Left renal cortex interstitium (tissue), 4 donors: ENCODE results near the gene PAX8. TPM values are rescaled to one million over a fixed set of nuclear protein-coding genes. Genes with fewer than 3 reads are reported as not detected.

ENCODE experiments used
- DNase-seq, 4 donors: peaks; one replicate each; pipeline ENCODE4 v3.0.0-alpha.2; 2013; ENCODE audit warnings: low read depth in 4 of 4, low spot score in 2 of 4, missing footprints in 1 of 4
- polyA plus RNA-seq, 4 donors: library from polyadenylated mRNA; unstranded; fragments of 120-200 nt; gene quantifications; one replicate each; pipeline ENCODE4 v1.2.1, GENCODE V29; 2013; ENCODE audit not compliant: insufficient read length in 4 of 4

The PAX8 gene
- polyA plus RNA-seq, 4 donors = 202 to 593 (median 403) TPM

DNA sequence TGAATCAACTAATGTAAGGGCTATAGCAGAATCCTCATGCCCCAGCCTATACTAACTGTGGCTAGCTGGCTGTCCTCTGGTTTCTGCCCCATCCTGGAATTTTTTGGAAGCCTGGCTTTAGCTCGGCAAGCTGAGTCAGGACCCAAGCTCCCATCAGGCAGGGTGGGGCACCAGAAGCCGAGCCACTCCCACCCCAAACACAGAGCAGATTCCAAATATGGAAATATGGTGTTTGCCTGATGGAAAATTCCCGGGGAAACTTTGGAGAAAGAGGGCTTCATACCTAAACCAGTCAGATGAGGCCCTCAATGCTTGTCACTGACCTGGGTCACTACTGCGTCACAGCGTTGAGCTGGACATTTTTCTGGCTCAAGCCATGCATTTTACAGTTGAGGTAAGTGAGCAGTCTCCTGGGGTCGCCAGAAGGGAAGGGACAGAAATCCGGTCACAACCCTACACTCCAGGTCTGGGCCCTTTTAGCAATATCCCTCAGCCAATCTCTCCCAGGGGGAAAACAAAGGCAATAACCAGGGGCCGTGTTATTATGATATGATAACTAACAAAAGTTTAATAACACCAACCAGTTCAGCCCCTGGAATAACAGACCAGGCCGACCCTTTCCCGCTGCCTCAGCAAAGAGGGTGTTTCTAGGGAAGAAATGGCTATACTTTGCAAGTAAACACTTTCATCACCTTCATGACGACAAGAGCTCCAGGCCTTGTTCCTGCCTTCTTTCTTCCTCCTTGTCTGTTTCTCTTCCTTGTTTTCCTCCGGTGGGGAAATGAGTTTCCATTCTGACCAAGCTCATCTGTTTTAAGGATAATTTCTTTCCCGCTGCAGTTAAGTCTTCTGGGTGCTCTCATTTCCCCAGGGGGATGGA, 67.3 kb downstream of the PAX8 start:
- no peak for DNase-seq

DNA sequence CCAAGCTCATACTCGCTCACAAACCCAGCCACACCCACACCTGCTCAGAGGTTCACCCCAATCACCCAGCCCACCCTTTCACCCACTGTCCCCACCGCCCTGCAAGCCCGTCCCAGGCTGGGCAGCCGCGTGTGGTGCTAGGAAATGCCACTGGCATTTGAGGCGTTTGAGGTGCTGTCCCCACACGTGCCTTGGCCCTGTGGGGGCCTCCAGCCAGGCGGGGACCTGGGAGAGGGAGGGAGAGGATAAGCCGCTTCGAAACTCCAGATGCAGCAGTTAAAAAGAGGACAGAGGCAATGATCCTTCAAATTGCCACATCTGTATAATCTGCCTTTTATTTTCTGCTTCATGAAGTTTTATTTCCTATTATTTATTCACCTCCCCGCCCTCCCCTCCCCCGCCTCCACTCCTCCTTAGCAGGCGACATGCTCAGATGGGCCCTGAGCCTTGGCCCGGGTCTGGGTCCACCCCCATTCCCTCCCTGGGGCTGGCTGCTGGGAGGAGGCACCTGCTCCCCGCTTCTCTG, 69.0 kb downstream of the PAX8 start:
- peak in 1 of 4 donors; percentile 45 for DNase-seq

DNA sequence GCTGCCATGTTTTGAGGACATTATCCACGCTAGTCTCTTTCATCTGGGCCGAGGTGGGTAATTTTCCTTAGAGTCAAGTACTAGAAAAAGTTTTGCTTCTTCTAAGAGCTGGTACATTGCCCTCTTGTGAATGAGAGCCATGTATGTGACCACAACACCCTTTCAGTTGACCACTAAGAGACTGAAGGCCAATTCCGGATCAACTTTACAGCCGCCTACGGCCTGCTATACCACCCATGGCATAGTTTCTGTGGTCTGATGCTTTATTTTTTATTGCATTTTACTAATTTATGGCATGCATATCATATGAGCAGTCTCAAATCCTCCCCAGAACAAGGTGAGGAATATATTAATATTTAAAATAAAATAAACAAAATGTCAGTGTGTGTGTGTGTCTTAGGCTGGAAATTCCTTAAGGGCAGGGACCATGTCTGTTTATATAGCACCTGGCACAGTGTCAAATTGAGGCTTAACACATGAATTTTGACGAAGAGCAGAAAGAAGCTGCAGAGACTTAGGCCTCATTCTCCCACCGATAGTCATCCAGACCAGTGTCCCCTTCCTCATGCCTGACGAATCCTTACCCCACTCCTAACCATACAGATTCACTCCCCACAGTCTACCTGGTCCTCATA, 69.6 kb downstream of the PAX8 start:
- no peak for DNase-seq

DNA sequence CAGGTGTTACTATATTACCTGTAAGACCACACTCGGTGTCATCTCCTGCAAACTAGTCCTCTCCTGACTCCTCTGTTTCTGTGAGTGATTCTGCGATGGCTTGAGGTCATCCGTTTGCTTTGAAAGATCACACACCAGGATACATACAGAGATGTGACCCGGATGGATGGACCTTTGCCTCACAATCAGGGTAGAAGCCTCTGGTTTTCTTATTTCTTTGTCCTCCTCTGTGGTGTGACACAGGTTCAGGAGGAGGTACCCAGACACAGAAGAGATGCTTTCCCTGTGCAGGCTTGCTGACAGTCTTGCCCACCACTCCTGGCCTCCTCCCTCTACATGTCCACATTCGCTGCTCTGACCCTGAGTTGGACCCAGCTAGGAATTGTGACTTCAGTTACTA, 70.3 kb downstream of the PAX8 start:
- DNase-seq = no peak

DNA sequence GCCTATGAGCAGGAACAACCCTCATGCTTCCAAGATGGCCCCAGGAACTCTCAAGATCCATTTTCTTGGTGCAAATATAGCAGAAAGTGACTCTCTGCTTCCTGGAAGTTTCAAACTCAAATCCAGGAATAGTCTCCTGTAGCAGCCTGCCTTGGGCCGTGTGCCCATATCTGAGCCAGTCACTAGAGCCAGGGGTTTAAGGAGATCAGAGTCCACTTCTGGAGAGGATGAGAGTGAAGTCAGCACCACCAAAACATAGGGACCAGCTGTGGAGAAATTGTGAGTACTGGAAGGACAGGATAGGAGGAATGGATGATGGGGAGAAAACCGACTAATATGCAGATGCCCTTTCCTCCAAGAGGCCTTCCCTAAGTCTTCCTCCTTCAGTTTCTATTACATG, 71.7 kb downstream of the PAX8 start:
- DNase-seq = no peak

DNA sequence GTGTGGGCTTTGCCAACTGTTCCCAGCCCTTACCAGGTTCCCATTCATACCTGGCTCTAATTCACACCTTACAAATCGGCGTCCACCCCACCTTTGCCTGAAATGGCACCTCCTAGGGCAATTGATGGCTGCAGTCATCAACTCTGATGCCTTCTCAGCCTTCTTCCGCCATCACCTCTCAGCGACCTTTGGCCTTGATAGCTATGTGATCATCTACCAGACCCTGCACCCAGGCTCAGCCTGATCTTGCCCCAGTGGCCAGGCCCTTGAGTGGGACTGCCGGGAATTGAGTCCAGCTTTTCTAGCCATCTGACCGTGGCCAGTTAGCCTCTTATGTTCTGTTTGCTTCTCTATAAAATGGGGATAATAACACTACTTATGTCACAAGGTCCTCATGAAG, 72.5 kb downstream of the PAX8 start:
- no peak for DNase-seq

DNA sequence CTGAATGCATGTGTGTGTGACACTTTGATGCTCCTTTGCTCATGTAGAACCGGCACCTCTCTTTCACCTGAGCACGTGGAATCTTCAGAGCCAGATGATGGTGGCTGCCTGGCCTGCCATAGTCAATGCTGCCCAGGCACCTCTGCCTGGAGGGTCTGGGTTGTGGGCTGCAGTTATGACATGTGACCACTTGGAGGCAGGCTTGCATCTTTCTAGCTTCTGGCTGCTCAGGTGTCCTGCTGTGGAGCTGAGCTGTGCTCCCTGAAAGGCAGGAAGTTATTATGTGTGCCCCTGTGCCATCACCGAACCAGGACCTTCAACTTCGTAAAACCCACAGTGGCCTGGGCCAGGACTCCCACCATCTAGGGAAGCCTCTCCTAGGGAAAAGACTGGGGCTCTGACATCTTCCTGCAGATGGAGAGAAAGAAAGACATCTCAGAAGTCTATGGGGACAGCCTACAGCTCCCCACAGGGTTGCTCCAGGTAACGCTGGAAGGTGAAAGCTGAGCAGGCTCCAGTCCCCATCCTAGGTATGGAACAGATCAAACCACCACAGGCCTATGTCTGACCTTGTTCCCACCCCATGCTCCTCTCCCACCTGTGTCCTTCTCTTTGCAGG, 74.7 kb downstream of the PAX8 start:
- DNase-seq = peak in 1 of 4 donors; percentile 75

DNA sequence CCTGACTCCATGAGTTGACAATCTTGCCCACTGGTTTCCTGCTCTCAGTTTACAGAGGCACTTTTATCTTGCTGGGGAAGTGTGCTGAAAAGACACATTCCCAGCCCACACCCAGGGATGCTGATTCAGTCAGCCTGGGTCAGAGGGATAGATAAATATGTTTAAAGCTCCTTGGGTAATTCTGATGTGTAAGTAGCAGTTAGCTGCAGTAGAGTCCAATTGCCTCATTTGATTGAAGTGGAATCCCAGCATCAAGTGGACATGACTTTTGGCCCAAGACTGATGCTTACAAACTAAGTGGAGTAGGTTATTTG, 75.5 kb downstream of the PAX8 start:
- DNase-seq = no peak

DNA sequence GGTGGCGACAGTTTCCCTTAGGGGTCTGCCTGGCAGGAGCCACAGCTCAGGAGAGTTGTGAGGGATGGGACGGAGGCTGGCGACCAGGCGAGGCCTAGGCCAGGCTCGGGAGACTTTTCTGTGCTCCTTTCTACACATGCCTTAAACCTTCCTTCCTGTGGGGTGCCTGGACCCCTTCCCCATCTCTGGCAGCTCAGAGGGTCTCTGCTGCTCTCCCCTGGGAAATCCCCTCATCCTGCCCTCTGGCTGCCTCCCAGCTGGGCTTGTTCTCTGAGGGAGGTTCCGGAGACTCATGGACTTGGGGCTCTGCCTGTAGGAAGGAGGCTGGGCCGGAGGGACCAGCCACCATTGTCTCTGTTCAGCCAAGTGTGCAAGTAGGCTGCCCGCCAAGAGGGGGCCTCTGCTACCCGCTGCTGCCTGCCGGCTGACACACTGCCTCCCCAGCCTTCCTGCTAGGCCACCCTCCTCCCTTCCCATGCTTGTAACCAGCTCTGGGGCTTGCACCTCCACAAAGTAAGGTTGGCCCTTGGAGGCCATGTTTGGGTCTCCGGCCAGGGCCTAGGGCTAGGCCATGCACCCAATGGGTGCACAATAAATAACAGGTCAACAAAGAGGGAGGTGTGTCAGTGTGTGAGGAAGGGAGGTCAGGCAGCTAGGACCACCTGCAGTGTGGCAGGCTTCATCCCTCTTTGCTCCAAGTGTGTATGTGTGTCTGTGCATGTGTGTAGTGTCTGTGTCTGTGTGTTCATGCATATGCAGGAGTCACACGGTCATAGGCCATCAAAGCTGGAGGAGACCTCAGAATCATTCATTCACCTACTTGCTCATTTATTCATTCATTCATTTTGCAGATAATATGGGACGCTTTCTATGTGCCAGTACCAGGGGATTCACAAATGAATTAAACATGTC, 76.2 kb downstream of the PAX8 start:
- DNase-seq = no peak

DNA sequence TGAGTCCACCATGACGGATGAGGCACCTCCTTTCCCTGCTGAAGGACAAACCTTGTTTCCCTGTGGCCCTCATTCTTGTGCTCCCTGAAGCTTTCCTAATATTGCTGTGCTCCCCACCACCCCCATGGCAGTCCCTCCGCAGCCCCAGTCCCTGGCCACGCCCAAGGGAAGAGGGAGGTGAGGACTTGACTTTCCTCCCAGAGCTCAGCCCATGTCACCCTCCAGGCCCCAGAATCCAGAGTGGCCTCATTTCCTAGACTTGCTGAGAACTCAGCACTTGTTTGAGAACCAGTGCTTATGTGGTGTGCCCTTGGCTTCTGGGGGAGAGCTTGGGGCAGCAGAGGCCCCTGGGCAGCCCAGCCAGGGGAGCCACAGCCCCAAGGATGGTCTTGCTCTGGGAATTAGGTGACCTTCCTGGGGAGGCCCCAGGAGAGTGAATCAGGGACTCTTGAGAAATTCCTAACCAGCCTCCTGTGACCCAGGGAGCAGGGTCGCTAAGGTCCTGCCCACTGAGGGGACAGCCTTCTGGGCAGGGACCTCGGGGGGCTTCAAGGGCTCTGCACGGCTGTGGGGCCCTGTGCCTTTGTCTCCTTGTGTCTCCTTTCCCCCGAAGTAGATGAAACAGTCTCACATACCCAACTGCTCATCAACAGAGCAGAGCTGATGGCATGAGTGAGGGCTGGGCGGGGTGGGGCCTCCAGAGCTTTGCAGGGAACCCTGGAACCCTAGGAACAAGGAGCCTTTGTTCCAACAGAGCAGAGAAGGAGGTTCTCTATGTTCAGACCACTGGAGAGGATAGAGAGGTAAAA, 77.0 kb downstream of the PAX8 start:
- DNase-seq = no peak

DNA sequence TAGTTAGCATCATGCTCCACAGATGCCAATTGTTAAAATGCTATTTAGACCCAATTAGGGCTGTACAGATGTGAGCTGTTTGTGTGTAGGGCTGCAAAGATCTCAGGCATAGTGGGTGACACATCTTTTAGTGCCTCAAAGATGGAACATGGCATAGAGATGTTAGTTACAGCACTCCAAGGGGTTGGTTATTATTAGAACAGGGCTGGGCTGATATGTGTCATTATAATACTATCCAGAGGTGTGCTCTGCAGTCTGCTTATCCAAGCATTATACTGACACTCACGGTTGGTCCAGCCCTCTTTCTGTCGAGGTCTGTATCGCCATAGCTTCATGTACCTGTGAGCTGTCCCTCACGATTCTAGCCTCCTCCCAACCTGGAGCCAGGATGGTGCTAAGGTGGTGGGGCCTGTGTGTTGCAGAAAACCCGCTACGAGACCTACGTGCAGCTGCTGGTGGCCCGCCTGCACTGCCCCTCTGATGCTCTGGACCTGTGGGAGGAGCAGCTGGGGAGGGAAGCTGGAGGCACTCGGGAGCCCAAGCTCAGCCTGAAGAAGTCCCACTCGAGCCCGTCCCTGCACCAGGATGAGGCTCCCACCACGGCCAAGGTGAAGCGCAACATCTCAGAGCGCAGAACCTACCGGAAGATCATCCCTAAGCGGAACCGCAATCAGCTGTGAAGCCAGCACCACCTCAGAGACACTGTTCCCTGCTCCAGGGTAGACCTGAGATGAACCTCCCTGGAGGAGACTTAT, 77.8 kb downstream of the PAX8 start:
- DNase-seq = no peak

DNA sequence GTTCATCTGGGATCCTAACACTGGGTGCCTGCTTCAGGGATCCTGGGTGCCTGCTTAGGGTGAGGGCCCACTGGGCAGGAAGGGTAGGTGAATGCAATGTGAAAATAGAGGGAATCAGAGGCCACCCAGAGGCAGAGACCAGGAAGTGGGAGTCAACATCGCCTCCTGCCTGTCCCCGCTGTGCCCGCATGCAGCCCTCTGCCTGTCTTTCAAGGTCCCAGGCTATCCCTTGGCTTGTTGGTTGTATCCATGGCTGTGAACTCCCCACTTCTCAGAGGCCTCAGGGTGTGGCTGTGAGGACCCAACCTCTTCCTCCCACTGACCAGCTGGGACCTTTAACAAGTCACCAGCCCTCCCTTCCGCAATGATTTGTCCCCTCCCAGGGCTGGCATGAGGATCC, 78.5 kb downstream of the PAX8 start:
- DNase-seq = no peak

DNA sequence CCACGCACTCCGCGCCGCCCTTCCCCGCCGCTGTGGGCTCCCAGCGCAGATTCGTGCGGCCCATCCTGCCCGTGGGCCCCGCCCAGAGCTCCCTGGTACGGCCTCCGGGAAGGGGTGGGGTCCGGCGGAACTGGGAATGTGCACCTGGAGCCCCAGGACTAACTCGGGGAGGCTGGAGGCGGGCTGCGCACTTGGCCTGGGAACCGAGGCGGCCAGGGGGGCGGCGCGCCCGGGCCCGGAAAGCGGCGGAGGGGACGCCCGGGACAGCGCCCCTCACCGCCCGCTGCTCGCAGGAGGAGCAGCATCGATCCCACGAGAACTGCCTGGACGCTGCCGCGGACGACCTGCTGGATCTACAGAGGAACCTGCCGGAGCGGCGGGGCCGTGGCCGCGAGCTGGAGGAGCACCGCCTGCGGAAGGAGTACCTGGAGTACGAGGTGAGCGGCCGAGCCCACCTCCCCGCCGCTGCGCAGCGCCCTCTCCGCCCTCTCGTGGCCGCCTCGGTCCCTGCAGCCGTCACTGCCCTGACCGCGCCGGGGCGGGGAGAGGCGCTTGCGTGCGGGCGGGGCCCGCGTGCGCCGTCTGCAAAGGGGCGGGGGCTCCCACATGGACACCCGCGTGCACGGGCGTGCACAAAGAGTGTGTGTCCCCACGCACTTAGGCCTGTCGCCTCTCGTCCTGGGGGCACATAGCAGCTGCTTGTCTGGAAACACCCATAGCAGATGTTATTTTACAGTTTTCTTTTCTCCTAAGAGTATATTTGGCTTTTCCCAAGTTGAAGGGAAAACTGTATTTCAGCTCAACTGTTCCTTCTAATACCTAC, 79.7 kb downstream of the PAX8 start:
- DNase-seq = peak in 1 of 4 donors; percentile 56

DNA sequence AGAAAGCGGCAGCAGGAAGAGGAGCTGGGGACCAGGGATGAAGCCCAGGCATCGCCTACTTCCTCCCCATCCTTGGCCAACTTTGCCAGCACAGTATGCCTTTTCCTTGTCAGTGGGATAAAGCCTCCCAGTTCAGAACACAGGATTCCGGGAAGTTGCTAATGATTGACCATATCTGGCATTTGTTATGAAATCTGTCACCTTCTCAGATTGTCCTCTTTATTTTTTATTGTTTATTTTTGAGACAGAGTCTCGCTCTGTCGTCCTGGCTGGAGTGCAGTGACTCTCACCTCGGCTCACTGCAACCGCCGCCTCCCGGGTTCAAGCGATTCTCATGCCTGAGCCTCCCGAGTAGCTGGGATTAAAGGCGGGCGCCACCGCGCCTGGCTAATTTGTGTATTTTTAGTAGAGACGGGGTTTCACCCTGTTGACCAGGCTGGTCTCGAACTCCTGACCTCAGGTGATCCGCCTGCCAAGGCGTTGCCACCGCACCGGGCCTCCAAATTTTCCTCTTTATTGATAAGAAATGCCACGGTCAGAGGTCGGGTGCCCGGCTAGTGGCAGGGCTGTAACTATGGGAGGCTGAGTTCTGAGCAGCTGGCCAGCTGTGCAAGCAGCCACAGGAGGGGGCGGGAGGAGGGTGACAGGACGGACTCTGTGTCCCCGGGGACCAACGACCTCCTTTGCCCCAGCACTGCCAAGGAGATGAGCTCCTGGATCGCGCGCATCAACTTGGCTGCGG, 80.5 kb downstream of the PAX8 start:
- DNase-seq = no peak

DNA sequence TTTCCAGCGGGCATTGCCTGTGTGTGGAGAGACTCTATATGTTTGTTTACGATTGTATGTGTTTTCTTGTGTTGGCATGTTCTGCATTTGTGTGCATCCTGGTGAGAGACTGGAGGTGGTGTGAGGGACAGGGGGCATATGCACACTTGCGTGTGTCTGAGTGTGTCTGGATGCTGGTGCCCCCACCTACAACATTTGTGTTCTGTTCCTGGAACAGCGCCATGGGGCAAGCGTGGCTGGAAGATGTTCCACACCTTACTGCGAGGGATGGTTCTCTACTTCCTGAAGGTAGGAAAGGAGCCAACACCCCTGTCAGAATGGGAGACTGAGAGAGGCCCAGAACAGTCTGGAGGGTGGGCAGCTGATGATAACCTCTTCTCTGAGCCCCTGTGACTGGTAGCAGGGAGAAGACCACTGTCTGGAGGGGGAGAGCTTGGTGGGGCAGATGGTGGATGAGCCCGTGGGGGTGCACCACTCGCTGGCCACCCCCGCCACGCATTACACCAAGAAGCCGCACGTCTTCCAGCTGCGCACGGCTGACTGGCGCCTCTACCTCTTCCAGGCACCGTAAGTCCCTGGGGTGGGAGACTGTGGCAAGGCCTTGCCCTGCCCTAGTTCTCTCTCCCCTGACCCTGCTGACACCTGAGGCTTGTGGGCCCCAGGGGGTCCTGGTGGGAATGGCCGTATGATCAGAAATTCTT, 81.2 kb downstream of the PAX8 start:
- no peak for DNase-seq

DNA sequence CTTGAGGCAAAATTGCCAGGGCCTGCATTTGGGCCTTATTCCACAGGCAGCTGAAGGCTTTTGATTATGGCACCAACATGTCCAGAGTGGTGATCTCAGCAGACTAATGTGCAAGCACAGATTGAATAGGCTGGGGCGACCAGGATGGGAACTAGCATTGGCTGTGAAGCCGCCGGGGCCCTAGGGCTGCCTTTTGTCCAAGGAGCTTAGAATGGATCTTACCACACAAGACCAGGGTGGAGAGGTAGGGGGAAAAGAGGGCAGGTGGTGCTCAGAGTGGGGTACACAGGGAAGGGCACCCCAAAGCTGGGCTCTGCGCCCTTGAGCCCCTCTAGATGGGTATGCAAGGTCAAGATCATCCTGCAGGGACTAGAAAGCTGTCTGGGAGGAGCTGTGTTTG, 81.9 kb downstream of the PAX8 start:
- no peak for DNase-seq

DNA sequence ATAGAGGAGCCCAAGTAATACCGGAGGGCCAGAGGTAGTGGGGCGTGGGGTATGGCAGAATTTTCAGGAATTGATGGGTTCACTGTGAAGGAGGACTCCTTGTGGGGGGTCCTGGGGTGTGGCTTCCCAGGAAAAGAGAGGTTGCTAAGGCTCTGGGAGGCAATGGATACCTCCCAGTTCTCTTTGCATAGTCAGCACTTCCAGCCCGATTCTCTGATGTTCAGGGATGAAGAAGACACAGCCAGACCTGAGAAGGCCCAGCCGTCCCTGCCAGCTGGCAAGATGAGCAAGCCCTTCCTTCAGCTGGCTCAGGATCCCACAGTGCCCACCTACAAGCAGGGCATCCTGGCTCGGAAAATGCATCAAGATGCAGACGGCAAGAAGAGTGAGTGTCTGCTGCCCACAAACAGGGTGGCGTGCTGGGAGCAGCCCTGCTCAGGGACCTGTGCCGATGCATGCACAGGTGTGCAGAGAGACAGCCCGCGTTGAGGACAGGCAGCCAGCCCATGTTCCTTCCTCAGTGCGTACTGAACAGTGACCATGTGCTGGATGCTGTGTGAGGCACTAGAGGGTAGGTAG, 82.7 kb downstream of the PAX8 start:
- no peak for DNase-seq
